ENCODE measurements around the gene BMPR1B.
"Not testable (repeated sequence)": the region's sequence is repeated elsewhere in the genome, so short reads cannot be mapped to it uniquely, and the experiment has no call there.

Gene BMPR1B

DNA sequence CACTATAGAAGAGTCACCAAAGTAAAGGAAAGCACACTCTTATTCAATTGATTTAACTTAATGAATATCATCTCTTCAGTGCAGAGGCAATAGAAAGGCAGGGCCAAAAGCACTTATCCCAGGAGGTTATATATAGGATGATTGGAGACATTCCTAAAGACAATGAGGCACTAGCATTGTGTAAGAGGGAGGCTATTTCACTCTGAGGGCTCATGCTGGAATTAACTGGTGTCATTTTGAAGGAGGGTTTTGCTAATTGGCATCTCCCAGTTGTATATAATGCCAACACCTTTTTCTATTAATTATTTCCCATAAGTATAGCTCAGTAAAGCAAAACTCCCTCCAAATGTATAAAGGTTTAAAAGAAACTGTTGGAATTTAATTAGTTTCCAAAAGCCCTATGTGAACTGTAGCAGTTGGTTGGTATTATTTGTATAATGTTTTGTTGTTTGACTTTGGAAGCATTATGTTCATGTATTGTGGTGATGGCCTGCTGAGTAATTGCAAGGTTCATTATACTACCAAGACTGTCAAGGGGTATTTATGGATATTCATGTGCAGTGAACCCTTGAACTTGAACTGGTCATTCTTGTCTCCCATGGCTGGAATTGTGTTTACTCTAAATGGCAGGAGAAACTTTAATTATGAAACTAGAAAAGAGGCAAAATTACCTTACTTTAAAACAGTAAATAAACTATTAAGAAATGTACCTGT lies 270.3 kb downstream of the BMPR1B start:
- no peak for DNase-seq (ENCODE audit: low read depth in 3 of 3)

DNA sequence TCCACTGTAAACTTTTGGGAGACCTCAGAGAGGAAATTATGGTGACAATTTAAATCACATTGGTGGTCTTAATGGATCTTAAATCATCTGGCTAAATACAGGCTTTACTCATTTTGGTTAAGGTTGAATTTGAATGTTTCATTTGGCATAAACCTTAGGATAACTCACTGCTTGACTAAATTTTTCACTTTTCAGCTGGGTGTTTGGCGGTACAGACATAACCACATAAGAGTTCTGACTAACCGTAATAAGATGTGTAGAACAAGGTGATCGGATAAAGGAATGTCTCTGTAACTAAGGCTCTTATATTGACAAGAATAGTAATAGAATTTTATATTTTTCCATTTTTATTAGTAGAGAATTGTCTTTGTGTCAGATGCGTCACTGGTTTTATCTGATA lies 281.0 kb downstream of the BMPR1B start:
- DNase-seq (ENCODE audit: low read depth in 3 of 3): no peak

DNA sequence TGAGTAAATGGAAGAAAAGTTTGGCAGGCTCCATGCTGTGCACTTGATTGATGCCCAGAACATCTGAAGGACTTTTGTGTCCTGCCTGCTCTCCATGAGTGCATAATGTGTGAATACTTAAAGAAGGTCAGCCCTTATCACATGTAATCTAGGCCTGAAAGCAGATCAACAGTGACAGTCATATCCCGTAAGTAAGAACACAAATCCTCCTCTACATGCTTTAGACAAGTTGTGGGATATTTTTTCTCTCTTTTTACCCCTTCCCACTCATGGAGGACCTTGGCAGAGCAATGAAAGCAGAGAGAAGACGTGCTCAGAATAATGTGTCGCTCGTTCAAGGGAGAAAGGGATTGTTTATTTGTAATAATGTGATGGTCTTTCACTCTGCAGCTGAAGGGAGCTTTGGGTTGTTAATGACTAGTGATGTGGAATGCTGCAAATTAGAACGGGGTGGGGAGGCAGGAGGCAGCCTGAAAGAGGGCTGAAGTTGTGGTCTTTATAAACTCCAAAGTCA lies 286.6 kb downstream of the BMPR1B start:
- DNase-seq (ENCODE audit: low read depth in 3 of 3): no peak

DNA sequence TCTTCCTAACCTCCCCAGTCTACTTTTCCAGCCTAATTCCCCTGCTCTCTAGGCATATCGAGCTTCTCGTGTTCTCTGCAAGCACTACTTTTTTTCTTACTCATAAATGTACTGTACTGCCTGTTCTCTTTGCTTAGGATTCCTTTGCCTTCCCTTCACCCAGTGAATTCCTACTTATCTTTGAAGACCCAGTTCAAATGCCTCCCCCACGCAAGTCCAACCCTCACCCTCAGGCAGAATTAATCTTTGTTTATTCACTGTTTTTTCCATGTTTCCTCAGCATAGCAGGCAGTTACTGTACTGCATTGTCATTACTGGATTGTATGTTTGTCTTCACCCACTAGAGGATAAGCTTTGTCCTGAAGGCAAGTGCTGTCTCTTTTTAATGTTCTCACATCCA lies 287.7 kb downstream of the BMPR1B start:
- no peak for DNase-seq (ENCODE audit: low read depth in 3 of 3)

DNA sequence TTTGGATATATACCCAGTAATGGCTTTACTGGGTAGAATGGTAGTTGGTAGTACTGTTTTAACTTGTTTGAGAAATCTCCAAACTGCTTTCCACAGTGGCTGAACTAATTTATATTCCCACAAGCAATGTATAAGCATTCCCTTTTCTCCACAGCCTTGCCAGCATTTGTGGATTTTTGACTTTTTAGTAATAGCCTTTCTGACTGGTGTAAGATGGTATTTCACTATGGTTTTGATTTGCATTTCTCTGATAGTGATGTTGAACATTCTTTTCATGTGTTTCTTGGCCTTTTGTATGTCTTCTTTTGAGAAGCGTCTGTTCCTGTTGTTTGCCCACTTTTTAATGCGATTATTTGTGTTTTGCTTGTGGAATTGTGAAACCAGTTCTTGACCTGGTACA lies 290.5 kb downstream of the BMPR1B start:
- no peak for DNase-seq (ENCODE audit: low read depth in 3 of 3)

DNA sequence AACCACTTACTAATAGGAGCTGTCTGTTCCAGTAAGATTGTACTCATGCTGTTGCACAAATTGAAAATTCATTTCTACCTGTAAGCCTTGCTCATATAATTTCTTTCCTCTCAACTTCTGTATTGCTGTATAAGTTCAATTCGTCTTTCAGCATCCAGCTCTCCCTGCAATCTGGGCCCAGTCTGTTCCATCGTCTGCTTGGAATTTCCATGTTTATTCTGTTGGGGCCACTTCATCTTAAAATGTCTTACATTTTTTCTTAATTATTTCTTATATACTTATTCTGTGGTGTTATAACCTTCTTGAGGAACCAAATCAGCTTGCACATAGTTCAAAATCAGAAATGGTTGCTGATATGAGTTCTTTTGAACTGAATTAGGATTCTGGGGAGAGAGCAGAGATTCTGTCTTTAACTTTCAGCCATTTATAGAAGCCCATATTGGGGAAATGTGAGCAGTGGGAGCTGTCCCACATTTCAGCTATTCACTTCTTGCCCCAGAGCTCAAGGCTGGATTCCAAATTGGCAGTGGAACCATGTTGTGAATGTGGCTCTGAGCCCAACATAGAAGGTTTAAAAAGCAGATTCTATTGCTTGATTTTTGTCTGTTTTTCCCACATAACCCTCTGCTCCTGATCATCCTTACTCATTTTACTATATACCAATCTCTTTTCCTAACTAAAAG lies 291.9 kb downstream of the BMPR1B start:
- no peak for DNase-seq (ENCODE audit: low read depth in 3 of 3)

DNA sequence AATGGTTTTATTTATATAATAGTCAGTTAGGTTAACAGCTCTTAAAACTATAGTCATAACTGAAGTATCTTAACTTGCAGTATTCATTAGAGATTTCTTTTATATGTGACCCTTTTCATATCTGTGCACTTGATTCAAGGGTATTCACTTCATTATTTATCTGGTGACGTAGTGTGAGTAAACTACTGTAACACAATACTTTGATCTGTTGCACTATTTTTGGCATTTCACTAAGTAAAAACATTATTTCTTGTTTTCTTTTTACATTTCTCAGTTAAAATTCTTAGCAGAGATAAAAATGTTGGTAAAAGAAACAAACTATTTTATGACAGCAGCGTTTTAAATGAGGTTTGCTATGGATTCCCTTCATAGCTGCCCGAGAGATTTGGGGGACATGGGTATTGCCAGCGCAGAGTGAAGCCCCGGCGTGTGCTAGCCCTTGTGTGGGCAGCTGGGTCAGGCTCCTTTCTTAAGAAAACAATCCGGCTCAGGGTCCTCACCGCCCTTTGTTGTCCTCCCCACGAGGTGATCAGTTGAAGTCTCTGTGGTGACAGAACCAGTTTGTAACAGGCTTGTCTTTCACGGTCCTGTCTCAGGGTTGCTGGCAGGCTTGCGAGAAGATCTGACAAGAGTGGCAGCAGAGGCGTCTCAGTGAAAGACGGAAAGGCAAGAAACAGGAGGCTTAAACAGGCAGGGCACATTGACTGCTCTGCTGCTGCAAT lies 293.4 kb downstream of the BMPR1B start:
- DNase-seq (ENCODE audit: low read depth in 3 of 3): no peak

DNA sequence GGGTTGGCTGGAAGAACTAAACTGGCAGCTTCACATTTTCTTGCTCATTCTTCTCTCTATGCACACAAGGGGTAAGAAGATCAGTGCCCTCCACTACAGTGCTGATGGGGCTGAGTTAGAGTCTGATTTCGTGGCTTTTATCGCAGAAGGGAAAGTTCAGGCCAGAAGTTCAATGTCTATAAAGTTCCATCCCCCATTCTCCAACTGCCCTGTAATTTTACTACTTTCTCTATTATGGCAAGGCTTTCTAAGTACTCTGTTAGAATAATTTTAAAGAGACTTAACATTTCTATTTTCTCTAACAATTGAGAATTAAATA lies 293.9 kb downstream of the BMPR1B start:
- no peak for DNase-seq (ENCODE audit: low read depth in 3 of 3)

DNA sequence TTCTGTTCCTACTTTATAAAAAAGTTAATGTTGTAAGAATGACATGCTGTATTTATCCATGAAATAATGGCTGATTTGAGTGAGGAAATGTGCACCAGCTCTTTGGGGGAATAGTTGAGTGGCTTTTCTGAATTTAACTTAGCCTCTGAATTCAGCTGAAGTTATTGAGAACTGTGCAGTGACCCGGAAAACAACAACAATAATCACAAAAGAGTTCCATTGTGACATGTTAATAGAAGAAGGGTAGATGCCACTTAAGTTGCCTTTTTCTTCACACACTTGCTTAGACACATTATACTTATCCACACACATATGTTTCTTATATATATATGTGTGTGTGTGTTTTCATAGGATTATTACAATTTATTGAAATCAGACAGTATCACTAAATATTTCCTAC lies 301.2 kb downstream of the BMPR1B start:
- DNase-seq (ENCODE audit: low read depth in 3 of 3): no peak

DNA sequence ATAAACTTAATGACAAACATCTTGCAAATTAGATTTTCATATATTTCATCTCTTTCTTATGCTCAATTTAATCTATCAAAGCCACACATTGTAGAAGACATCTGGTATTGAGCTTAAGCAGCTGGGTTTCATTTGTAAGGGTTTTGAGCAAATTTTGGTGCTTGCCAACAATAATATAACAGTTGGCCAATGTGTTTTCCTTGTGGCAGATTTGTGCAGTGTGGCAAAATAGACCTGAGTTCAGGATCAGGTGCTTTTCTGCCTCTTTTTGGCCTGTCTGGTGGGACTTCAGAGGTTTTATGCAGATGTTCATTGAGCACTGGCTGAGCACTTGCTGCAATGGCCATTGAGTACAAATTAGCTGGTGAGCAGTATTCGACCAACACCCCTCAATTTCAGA lies 301.9 kb downstream of the BMPR1B start:
- no peak for DNase-seq (ENCODE audit: low read depth in 3 of 3)

DNA sequence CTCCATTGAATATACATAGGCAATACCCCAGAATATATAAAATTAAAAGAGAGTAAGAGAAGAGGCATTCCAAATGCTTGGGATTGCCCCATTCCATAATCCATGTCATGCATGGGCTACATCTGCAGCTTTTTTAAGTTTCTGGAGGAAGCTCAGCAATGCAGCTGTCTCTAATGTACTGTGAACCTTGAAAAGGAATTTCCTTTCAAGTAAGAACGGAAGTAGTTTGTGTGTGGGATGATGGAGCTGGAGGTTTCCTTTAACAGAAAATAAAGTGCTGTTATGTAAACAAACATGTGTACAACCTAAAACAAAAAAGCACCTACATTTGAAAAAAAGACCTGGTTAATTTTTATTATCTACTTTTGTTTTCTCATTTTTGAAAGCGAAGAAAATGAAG lies 303.5 kb downstream of the BMPR1B start:
- no peak for DNase-seq (ENCODE audit: low read depth in 3 of 3)

DNA sequence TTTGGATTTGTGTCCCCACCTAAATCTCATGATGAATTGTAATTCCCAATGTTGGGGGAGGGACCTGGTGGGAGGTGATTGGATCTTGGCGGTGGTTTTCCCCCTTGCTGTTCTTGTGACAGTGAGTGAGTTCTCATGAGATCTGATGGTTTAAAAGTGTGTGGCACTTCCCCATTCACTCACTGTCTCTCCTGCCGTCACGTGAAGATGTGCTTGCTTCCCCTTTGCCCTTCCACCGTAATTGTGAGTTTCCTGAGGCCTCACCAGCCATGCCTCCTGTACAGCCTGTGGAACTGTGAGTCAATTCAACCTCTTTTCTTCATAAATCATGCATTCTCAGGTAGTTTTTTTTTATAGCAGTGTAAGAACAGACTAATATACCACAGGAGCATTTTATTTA lies 304.0 kb downstream of the BMPR1B start:
- DNase-seq (ENCODE audit: low read depth in 3 of 3): not testable (repeated sequence)

DNA sequence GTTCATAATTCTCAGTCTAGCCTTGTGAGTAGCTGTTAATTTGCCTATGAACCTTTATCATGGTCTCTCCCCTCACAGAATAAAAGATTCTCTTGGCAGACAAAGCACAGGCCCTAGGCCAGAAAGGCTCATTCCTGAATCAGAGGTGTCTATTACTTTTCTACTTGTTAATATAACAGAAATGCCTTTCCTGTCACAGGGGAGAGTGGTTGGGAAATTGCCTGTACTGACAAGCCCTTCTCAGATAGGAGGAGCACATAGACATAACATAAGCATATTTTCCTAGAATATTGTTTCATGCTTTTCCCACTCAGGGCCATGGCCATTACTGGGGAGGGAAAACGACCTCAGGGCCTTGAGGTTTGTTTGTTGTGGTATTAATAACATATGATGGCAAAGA lies 308.3 kb downstream of the BMPR1B start:
- DNase-seq (ENCODE audit: low read depth in 3 of 3): no peak

DNA sequence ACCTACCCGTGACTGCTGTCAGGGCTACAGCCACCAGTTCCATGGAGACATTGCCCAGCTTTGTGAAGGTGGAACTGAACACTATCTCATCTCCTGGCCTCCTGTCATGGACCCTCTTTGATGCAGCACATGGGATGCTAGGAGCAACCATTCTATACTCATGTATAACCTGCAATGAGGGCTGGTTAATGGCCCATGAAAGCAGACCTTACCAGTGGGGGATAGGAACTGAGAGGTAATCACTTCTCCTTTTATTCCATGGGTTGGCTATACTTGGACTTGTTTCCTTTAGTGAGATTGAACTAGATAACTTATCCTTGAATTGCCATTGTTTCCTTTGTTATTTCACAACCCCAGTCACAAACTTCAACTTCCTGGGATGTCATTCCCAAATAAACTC lies 310.6 kb downstream of the BMPR1B start:
- no peak for DNase-seq (ENCODE audit: low read depth in 3 of 3)

DNA sequence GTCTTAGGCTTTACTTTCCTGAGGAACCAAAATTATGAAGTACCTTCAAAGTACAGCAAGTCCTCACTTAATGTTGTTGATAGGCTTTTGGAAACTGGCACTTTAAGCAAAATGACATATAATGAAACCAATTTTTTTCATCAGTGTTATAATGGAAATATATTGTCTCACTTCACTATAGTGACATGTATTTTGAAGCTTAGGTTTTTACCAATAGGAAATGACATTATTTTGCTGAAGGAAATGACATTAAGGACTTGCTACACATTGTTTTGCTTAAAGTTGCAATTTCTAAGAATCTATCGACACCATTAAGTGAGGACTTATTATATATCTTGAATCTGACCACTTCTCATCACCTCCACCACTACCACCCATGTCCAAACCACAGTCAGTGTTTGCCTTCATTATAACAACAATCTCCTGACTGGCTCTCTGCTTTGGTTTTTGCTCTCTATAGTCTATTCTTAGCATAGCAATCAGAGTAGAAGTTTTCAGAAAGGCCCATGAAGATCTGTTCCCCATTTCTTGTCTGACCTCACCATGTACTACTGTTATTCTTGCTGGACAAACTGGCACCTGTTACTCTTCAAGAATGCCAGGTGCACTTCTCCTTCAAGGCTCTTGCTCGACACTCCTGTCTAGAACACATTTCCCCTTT lies 311.2 kb downstream of the BMPR1B start:
- no peak for DNase-seq (ENCODE audit: low read depth in 3 of 3)

DNA sequence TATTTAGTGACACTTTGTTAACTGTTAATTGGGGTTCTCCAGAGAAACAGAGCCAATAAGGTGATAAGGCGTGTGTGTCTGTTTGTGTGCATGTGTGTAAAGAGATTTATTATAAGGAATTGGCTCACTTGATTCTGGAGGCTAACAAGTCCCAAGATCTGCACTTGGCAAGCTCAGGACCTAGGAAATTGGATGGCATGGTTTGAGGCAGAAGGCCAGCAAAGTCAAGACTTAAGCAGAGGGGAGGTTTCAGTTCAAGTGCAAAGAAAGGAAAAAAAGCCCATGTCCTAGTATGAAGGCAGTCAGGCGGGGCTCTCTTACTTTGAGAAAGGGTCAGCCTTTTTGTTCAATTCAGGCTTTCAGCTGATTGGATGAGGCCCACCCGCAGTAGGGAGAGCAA lies 314.1 kb downstream of the BMPR1B start:
- DNase-seq (ENCODE audit: low read depth in 3 of 3): no peak

DNA sequence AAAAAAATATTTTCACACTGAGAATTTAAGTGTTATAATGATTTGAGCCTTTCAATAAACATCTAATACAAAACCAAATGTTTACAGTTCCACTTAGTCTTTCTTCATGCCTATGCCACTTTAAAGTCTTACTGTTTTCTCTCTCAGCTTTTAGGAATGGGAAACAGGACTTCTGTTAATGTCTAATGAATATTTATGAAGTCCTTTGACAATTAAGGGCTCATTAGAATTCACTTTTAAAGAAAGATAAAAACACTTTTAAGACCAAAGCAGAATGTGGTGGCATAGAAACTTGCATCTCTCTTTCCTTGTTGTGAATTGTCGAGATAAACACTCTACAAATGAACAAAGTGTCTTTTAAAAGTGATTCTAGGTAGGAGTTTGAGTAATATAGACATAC lies 315.9 kb downstream of the BMPR1B start:
- DNase-seq (ENCODE audit: low read depth in 3 of 3): no peak

DNA sequence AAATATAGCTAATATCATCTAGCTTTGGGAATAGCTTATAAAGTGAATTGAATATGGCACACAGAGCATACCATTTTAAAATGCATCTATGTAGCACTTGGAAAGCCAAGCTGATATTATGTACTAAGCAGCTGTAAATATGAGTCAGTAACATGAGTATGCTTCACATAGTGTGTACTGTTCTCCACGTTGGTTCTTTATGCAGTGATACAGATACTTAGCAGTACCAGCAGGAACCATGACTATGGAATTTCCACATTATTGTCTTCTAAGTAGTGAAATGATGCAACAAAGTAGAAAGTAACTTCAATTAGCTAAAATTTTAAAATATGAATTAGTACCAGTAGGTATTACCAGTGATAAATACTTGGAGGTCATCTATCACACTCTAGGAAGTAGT lies 320.1 kb downstream of the BMPR1B start:
- DNase-seq (ENCODE audit: low read depth in 3 of 3): no peak

DNA sequence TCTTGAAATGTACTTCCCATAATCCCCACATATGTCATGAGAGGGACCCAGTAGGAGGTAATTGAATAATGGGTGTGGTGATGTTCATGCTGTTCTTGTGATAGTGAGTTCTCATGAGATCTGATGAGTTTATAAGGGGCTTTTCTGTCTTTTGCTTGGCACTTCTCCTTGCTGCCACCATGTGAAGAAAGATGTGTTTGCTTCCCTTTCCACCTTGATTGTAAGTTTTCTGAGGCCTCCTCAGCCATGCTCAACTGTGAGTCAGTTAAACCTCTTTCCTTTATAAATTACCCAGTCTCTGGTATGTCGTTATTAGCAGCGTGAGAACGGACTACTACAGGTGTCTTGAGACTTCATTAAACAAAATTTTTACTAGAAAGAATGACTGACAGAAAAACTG lies 323.2 kb downstream of the BMPR1B start:
- no peak for DNase-seq (ENCODE audit: low read depth in 3 of 3)

DNA sequence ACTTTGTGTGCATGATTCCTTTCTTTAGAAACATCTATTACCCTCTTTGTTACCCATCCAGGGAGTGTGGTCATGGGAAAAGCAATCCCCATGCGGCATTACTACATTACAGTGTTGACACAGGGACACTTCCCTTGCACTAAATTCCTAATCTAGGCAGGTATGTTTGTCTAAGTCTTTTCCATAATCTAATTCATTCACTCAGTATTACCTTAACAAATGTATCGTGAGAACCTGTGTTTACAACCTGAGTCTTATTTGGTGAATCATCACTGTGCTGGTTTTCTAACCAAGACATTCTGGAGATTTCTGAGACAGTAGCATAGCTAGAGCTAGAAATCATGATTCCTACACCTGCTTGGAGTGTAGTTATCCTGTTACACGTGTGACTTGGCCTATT lies 326.8 kb downstream of the BMPR1B start:
- no peak for DNase-seq (ENCODE audit: low read depth in 3 of 3)

DNA sequence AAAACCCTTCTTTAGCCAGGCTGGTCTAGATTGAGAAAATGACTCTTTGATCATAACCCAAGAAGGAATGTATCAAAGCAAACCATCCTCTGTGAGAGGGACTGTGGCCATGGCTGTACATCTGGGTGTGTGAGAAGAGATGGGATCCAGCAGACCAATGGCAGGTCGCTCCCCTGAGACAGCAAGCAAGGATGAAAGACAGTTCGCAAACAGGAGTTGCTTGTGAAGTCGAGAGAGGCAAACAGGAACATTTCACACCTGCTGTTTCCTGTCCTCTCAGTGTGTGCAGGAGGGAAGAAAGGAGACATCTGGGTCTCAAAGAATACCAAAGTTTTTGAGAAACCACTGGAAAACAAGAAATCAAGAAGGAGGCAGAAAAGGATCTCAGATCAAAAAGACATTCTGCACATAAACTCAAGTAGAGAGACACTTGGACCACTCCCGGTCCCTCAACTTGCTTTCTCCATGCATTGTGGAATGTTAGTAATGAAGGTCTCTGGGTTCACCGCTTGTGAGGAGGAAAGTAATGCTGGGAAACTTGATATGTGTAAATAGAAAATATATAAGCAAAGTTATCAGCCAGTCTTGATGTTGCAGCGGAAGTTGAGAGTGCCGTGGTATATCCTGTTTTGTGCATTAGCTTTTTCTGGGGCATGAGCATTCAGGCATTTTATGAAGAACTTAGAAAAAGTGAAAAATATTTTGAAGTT lies 327.5 kb downstream of the BMPR1B start:
- no peak for DNase-seq (ENCODE audit: low read depth in 3 of 3)

DNA sequence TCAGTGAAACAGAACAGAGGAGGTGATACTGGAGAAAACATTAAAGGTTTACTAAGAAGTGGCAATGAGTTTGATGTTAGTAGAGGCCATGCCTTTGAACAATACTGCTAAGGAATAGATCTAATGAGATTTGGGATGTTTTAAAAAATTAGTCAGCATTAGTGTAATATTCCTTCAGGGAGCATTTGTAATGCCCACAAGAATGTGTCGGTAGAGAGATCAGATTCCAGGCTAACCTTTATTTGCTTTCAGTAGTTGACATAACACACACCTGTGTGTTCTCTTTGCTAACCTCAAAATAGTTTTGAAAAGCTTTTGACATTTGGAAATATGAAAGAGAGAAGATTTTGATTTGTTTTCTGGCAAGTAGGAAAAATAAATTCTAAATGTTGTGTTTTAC lies 328.8 kb downstream of the BMPR1B start:
- DNase-seq (ENCODE audit: low read depth in 3 of 3): no peak
